A204.1 (cell line): Measurements from ENCODE around the gene KIF1B.

Experiments used
- FAIRE-seq: peaks from 2 replicates; lab custom pipeline; 2012; peaks lifted over from hg19 to GRCh38; lab: Jason Lieb, UNC

Gene KIF1B

GRCh38 chr1:10209905-10210810 lies at the start of gene KIF1B:
TSS of gene KIF1B (plus strand) at chr1:10210570. CDS start at chr1:10232329, 21,759 bp downstream.
- FAIRE-seq = no peak

- no peak for FAIRE-seq
Measured at GRCh38 chr1:10160907-10161490, 49.4 kb upstream of the KIF1B start.

GRCh38 chr1:10161541-10162290 lies 48.7 kb upstream of the KIF1B start:
- FAIRE-seq = no peak

- no peak for FAIRE-seq
Measured at GRCh38 chr1:10168912-10169514, 41.4 kb upstream of the KIF1B start.

GRCh38 chr1:10170239-10170574 lies 40.2 kb upstream of the KIF1B start:
- FAIRE-seq = no peak

GRCh38 chr1:10171105-10171767 lies 39.1 kb upstream of the KIF1B start:
- FAIRE-seq = no peak

GRCh38 chr1:10171995-10172669 lies 38.2 kb upstream of the KIF1B start:
- no peak for FAIRE-seq

- FAIRE-seq = no peak
Measured at GRCh38 chr1:10173582-10173981, 36.8 kb upstream of the KIF1B start.

GRCh38 chr1:10177876-10178275 lies 32.5 kb upstream of the KIF1B start:
- FAIRE-seq = no peak

- no peak for FAIRE-seq
Measured at GRCh38 chr1:10178597-10179405, 31.6 kb upstream of the KIF1B start.

- FAIRE-seq = no peak
Measured at GRCh38 chr1:10179406-10180091, 30.8 kb upstream of the KIF1B start.

- no peak for FAIRE-seq
Measured at GRCh38 chr1:10181154-10181553, 29.2 kb upstream of the KIF1B start.

GRCh38 chr1:10185759-10186158 lies 24.6 kb upstream of the KIF1B start:
- FAIRE-seq = no peak

- FAIRE-seq = no peak
Measured at GRCh38 chr1:10186331-10187025, 23.9 kb upstream of the KIF1B start.

GRCh38 chr1:10187026-10187334 lies 23.4 kb upstream of the KIF1B start:
- FAIRE-seq = no peak

- FAIRE-seq = no peak
Measured at GRCh38 chr1:10188133-10188650, 22.2 kb upstream of the KIF1B start.

- FAIRE-seq = no peak
Measured at GRCh38 chr1:10189659-10190058, 20.7 kb upstream of the KIF1B start.

GRCh38 chr1:10192263-10192662 lies 18.1 kb upstream of the KIF1B start:
- no peak for FAIRE-seq

GRCh38 chr1:10193288-10193687 lies 17.1 kb upstream of the KIF1B start:
- FAIRE-seq = no peak
